Measurements from ENCODE around the gene SART3.
"Not testable (repeated sequence)": the region's sequence is repeated elsewhere in the genome, so short reads cannot be mapped to it uniquely, and the experiment has no call there.

The SART3 gene

GRCh38 chr12:108597559-108598471 is 36.8 kb upstream of the SART3 start, which contains the start of gene TMEM119:
Gene TMEM119, minus strand, starts transcription at chr12:108598084. Its CDS starts 5,701 bp downstream, at chr12:108592383.
- no peak for DNase-seq

- DNase-seq: no peak
These were observed 36.0 kb upstream of the SART3 start for GRCh38 chr12:108596854-108597558.

GRCh38 chr12:108595711-108596647 is 35.0 kb upstream of the SART3 start:
- no peak for DNase-seq

- DNase-seq: no peak
These were observed 34.2 kb upstream of the SART3 start for GRCh38 chr12:108594960-108595710.

GRCh38 chr12:108594323-108594903 is 33.4 kb upstream of the SART3 start:
- DNase-seq: no peak

- DNase-seq: no peak
These were observed 31.3 kb upstream of the SART3 start for GRCh38 chr12:108592033-108592909.

GRCh38 chr12:108591267-108591980 is 30.5 kb upstream of the SART3 start:
- DNase-seq: no peak

- DNase-seq: not testable (repeated sequence)
These were observed 29.5 kb upstream of the SART3 start for GRCh38 chr12:108590463-108590862.

- no peak for DNase-seq
These were observed 28.9 kb upstream of the SART3 start for GRCh38 chr12:108589840-108590229.

GRCh38 chr12:108589028-108589839 is 28.3 kb upstream of the SART3 start:
- DNase-seq: peak; percentile 54

GRCh38 chr12:108587826-108588225 is 26.9 kb upstream of the SART3 start:
- DNase-seq: no peak

GRCh38 chr12:108586306-108586705 is 25.3 kb upstream of the SART3 start:
- no peak for DNase-seq

GRCh38 chr12:108585864-108586263 is 24.9 kb upstream of the SART3 start:
- no peak for DNase-seq

GRCh38 chr12:108584456-108585065 is 23.6 kb upstream of the SART3 start:
- DNase-seq: no peak

- no peak for DNase-seq
These were observed 23.0 kb upstream of the SART3 start for GRCh38 chr12:108583991-108584390.

GRCh38 chr12:108582978-108583770 is 22.2 kb upstream of the SART3 start:
- DNase-seq: no peak

GRCh38 chr12:108582509-108582908 is 21.5 kb upstream of the SART3 start:
- DNase-seq: no peak
